Ascending aorta (tissue), 2 donors: ENCODE data around the gene SERPINB5. TPM values are rescaled to one million over a fixed set of nuclear protein-coding genes. Genes with fewer than 3 reads are reported as not detected.

Source experiments
- DNase-seq, 2 donors: peaks; one replicate each; pipeline ENCODE4 v3.0.0-alpha.2; 2019; ENCODE audit warnings: low spot score in 2 of 2
- H3K27ac ChIP-seq, 2 donors: fragments of 200-600 bp; sonication (generic); one replicate each; pipeline ENCODE4 v1.5.1; 2016 to 2017; ENCODE audit warnings: mild to moderate bottlenecking in 1 of 2
- H3K27me3 ChIP-seq: fragments of 200-600 bp; sonication (generic); one replicate; pipeline ENCODE4 v1.5.1; 2017
- H3K36me3 ChIP-seq, 2 donors: fragments of 200-600 bp; sonication (generic); one replicate each; pipeline ENCODE4 v1.5.1; 2016
- H3K4me1 ChIP-seq, 2 donors: fragments of 200-600 bp; sonication (generic); one replicate each; pipeline ENCODE4 v1.5.1; 2016 to 2017; ENCODE audit warnings: mild to moderate bottlenecking in 1 of 2
- H3K4me3 ChIP-seq, 2 donors: fragments of 200-600 bp; sonication (generic); one replicate each; pipeline ENCODE4 v1.5.1; 2016 to 2017; ENCODE audit warnings: mild to moderate bottlenecking in 1 of 2
- H3K9me3 ChIP-seq, 2 donors: fragments of 200-600 bp; sonication (generic); one replicate each; pipeline ENCODE4 v1.5.1; 2016
- CTCF ChIP-seq, 3 experiments: fragments of 200-600 bp in 2 of 3; fragments of 450-650 bp in 1 of 3; sonication (generic) in 2 of 3; IDR thresholded peaks; one replicate each; pipeline ENCODE4 v1.5.1; 2016 to 2019; ENCODE audit warnings: antibody characterized with exemption in 3 of 3, mild to moderate bottlenecking in 1 of 3, moderate library complexity in 1 of 3
- intact Hi-C: fragments of 100-400 bp; cut with DNase I; formaldehyde crosslinking; loops from one replicate; pipeline ENCODE4 v1.15.1; 2023
- total RNA-seq: library from RNA; depleted of rRNA; stranded (reverse); fragments of >200 nt; gene quantifications from one replicate; pipeline ENCODE4 v1.1.0, GENCODE V29; 2016

The SERPINB5 gene
- total RNA-seq, 1 donor from 2014 or later, result not detected

- H3K36me3 ChIP-seq, result no peaks in the 10 kb centered on the region
- no peak for TF ChIP-seq CTCF (IDR thresholded peaks at IDR 0.05)
- no peaks in the 10 kb centered on the region for H3K4me1 ChIP-seq
- H3K4me3 ChIP-seq, result no peak within 1 kb of the TSS
- no peak within 1 kb of the TSS for H3K27ac ChIP-seq
- H3K27me3 ChIP-seq, result no peaks in the 10 kb centered on the region
- no peaks in the 10 kb centered on the region for H3K9me3 ChIP-seq
- intact Hi-C loops, result no loop called here
- DNase-seq, result no peak
These were observed 65.3 kb downstream of the SERPINB5 start, which contains the start of gene SERPINB12 for GRCh38 chr18:63542069-63542468. Gene SERPINB12, plus strand, starts transcription at chr18:63542369. Its CDS starts 13,791 bp downstream, at chr18:63556160.

GRCh38 chr18:63544017-63544416, 67.3 kb downstream of the SERPINB5 start:
- Histone ChIP-seq H3K9me3 (no peaks in the 10 kb centered on the region), H3K4me3 (no peak overlapping the region), H3K27ac (no peak overlapping the region), H3K4me1 (no peaks in the 10 kb centered on the region), H3K36me3 (no peaks in the 10 kb centered on the region), H3K27me3 (no peaks in the 10 kb centered on the region)
- no peak for DNase-seq
- intact Hi-C loops, result no loop called here
- TF ChIP-seq CTCF (IDR thresholded peaks at IDR 0.05), result no peak

- H3K27me3 ChIP-seq, result no peaks in the 10 kb centered on the region
- H3K36me3 ChIP-seq, result no peaks in the 10 kb centered on the region
- no peaks in the 10 kb centered on the region for H3K4me1 ChIP-seq
- no peak for DNase-seq
- H3K27ac ChIP-seq, result no peak overlapping the region
- no peaks in the 10 kb centered on the region for H3K9me3 ChIP-seq
- TF ChIP-seq CTCF (IDR thresholded peaks at IDR 0.05), result no peak
- intact Hi-C loops, result no loop called here
- H3K4me3 ChIP-seq, result no peak overlapping the region
These were observed 68.2 kb downstream of the SERPINB5 start for GRCh38 chr18:63545000-63545399.

GRCh38 chr18:63550068-63550467, 73.3 kb downstream of the SERPINB5 start:
- H3K4me3 ChIP-seq, result no peak overlapping the region
- intact Hi-C loops, result no loop called here
- H3K27me3 ChIP-seq, result no peaks in the 10 kb centered on the region
- H3K36me3 ChIP-seq, result no peaks in the 10 kb centered on the region
- peaks cover 0 to 5% of the 10 kb centered on the region in 2 donors for H3K4me1 ChIP-seq
- no peak for TF ChIP-seq CTCF (IDR thresholded peaks at IDR 0.05)
- H3K9me3 ChIP-seq, result no peaks in the 10 kb centered on the region
- no peak for DNase-seq
- H3K27ac ChIP-seq, result no peak overlapping the region

GRCh38 chr18:63551769-63552168, 75.0 kb downstream of the SERPINB5 start:
- Histone ChIP-seq H3K4me3 (no peak overlapping the region), H3K27me3 (no peaks in the 10 kb centered on the region), H3K4me1 (peaks cover 0 to 5% of the 10 kb centered on the region in 2 donors), H3K36me3 (no peaks in the 10 kb centered on the region), H3K27ac (no peak overlapping the region), H3K9me3 (no peaks in the 10 kb centered on the region)
- no peak for DNase-seq
- intact Hi-C loops, result no loop called here
- TF ChIP-seq CTCF (IDR thresholded peaks at IDR 0.05), result no peak

GRCh38 chr18:63552581-63552980, 75.8 kb downstream of the SERPINB5 start:
- Histone ChIP-seq H3K9me3 (no peaks in the 10 kb centered on the region), H3K4me3 (no peak overlapping the region), H3K27me3 (no peaks in the 10 kb centered on the region), H3K4me1 (peaks cover 0 to 5% of the 10 kb centered on the region in 2 donors), H3K27ac (peak overlapping the region in 1 of 2 donors; percentile 4), H3K36me3 (no peaks in the 10 kb centered on the region)
- DNase-seq, result no peak
- intact Hi-C loops, result no loop called here
- TF ChIP-seq CTCF (IDR thresholded peaks at IDR 0.05), result no peak
